Lung (tissue), 12 donors: ENCODE data around the gene PRKCA. TPM values are rescaled to one million over a fixed set of nuclear protein-coding genes. Genes with fewer than 3 reads are reported as not detected.

Experiments
- ATAC-seq: fragments of 200-7000 bp; cut with Tn5 transposase; one replicate; pipeline ENCODE4 v1.9.1; 2020; ENCODE audit warnings: moderate number of reproducible peaks; ENCODE audit not compliant: insufficient read depth, low FRiP score
- DNase-seq, 3 donors: peaks; one replicate each; pipeline ENCODE4 v3.0.0-alpha.2; 2013 to 2017
- H3K27ac ChIP-seq, 2 donors: one replicate each; pipeline ENCODE4 v1.5.1; 2013; ENCODE audit warnings: mild to moderate bottlenecking in 2 of 2, moderate library complexity in 2 of 2, control low read depth in 1 of 2, inconsistent platforms in 1 of 2, low read depth in 1 of 2, low read length in 1 of 2
- H3K27me3 ChIP-seq, 3 donors: one replicate each; pipeline ENCODE4 v1.5.1; 2013; ENCODE audit warnings: low read length in 2 of 3; ENCODE audit not compliant: control insufficient read depth in 3 of 3, insufficient read depth in 3 of 3
- H3K36me3 ChIP-seq, 4 donors: one replicate each; pipeline ENCODE4 v1.5.1; 2013; ENCODE audit warnings: low read length in 4 of 4, mild to moderate bottlenecking in 1 of 4, moderate library complexity in 1 of 4; ENCODE audit not compliant: control insufficient read depth in 4 of 4, insufficient read depth in 4 of 4
- H3K4me1 ChIP-seq, 5 donors: one replicate each; pipeline ENCODE4 v1.5.1; 2013; ENCODE audit warnings: low read length in 5 of 5, mild to moderate bottlenecking in 2 of 5, moderate library complexity in 1 of 5; ENCODE audit not compliant: control insufficient read depth in 5 of 5, insufficient read depth in 5 of 5
- H3K4me3 ChIP-seq: one replicate; pipeline ENCODE4 v1.5.1; 2013; ENCODE audit warnings: mild to moderate bottlenecking, control low read depth, moderate library complexity
- H3K9ac ChIP-seq, 2 donors: one replicate each; pipeline ENCODE4 v1.5.1; 2013; ENCODE audit warnings: low read length in 2 of 2, control low read depth in 1 of 2; ENCODE audit not compliant: insufficient read depth in 1 of 2
- H3K9me3 ChIP-seq, 4 donors: one replicate each; pipeline ENCODE4 v1.5.1; 2013; ENCODE audit warnings: low read length in 3 of 4, mild to moderate bottlenecking in 1 of 4, moderate library complexity in 1 of 4; ENCODE audit not compliant: control insufficient read depth in 4 of 4, insufficient read depth in 3 of 4
- CTCF ChIP-seq: IDR thresholded peaks from 2 replicates; pipeline ENCODE4 v1.5.1; 2012; ENCODE audit warnings: mild to moderate bottlenecking; ENCODE audit errors: control extremely low read depth, extremely low read depth
- WGBS, 2 donors: extraction: QIAGEN DNeasy Blood & Tissue Kit; methylation state at CpG; one replicate each; pipeline ENCODE4 v1.1.7; 2013; 5-methylcytosine and 5-hydroxymethylcytosine counted together
- polyA plus RNA-seq, 2 donors: library from polyadenylated mRNA; stranded (reverse); fragments of 200-250 nt; gene quantifications; one replicate each; pipeline ENCODE4 v1.2.1, GENCODE V29; 2013
- total RNA-seq, 2 donors: library from RNA; depleted of rRNA in 1 of 2; stranded (reverse); fragments of >200 nt in 1 of 2; gene quantifications; one replicate each; pipeline ENCODE4 v1.2.1, GENCODE V29; 2014 to 2021
- donor health status: control.
- donor health status: control.
- donor health status: Bipolar disorder and iron deficiency.
- donor health status: healthy.
- donor health status: DM: yes; HTN: yes; CAD: no.

PRKCA gene
- total and polyA plus RNA-seq, 4 donors = 3.4 to 34.8 (median 13.8) TPM

GRCh38 chr17:66781135-66781534 lies 478.7 kb downstream of the PRKCA start:
- Histone ChIP-seq H3K27me3 (no peaks in the 10 kb centered on the region), H3K36me3 (no peaks in the 10 kb centered on the region), H3K9me3 (no peaks in the 10 kb centered on the region), H3K4me3 (no peak overlapping the region), H3K27ac (no peak overlapping the region), H3K9ac (no peak overlapping the region), H3K4me1 (peaks cover 0 to 17% (median 6%) of the 10 kb centered on the region in 5 donors)
- WGBS, 2 donors = 90 to 92% methylated on average over 7 of the region's 7 CpGs
- no peak for ATAC-seq
- no peak for TF ChIP-seq CTCF
- DNase-seq = no peak

GRCh38 chr17:66782851-66783250 lies 480.4 kb downstream of the PRKCA start:
- 88 to 90% methylated on average over 9 of the region's 9 CpGs for WGBS, 2 donors
- Histone ChIP-seq H3K4me1 (peaks cover 0 to 2% (median 2%) of the 10 kb centered on the region in 5 donors), H3K36me3 (peaks cover 0 to 5% (median 4%) of the 10 kb centered on the region in 4 donors), H3K9ac (no peak overlapping the region), H3K4me3 (no peak overlapping the region), H3K27ac (no peak overlapping the region), H3K27me3 (no peaks in the 10 kb centered on the region), H3K9me3 (peaks cover 0 to 2% (median 0%) of the 10 kb centered on the region in 4 donors)
- ATAC-seq = no peak
- DNase-seq = no peak
- TF ChIP-seq CTCF = no peak

- no peak overlapping the region for H3K9ac ChIP-seq
- ATAC-seq (no peak), DNase-seq (no peak)
- peaks cover 0 to 2% (median 0%) of the 10 kb centered on the region in 4 donors for H3K9me3 ChIP-seq
- TF ChIP-seq CTCF = no peak
- peaks cover 0 to 7% (median 4%) of the 10 kb centered on the region in 4 donors for H3K36me3 ChIP-seq
- H3K27me3 ChIP-seq = no peaks in the 10 kb centered on the region
- no peak overlapping the region for H3K27ac ChIP-seq
- WGBS, 2 donors = 93% methylated on average over 17 of the region's 17 CpGs
- no peak overlapping the region for H3K4me3 ChIP-seq
- H3K4me1 ChIP-seq = peaks cover 0 to 2% (median 0%) of the 10 kb centered on the region in 5 donors
Observed at GRCh38 chr17:66783656-66784381, 481.4 kb downstream of the PRKCA start.
